ELR (cell line): Measurements from ENCODE around the gene CHD6.

Experiments used
- DNase-seq: peaks from one replicate; pipeline ENCODE4 v3.0.0-alpha.2; 2015; ENCODE audit warnings: low read depth

Gene CHD6

GRCh38 chr20:41587523-41587922 lies 30.7 kb downstream of the CHD6 start:
- DNase-seq = peak; percentile 40

- no peak for DNase-seq
These were observed 31.4 kb downstream of the CHD6 start for GRCh38 chr20:41586772-41587171.

- no peak for DNase-seq
These were observed 37.8 kb downstream of the CHD6 start for GRCh38 chr20:41580350-41580749.

GRCh38 chr20:41577129-41578009 lies 40.8 kb downstream of the CHD6 start:
- DNase-seq = no peak

GRCh38 chr20:41575412-41575811 lies 42.8 kb downstream of the CHD6 start:
- DNase-seq = no peak

- DNase-seq = no peak
These were observed 43.3 kb downstream of the CHD6 start for GRCh38 chr20:41574802-41575389.

GRCh38 chr20:41573955-41574354 lies 44.2 kb downstream of the CHD6 start:
- DNase-seq = no peak

- no peak for DNase-seq
These were observed 46.1 kb downstream of the CHD6 start for GRCh38 chr20:41572010-41572572.

- no peak for DNase-seq
These were observed 47.2 kb downstream of the CHD6 start for GRCh38 chr20:41571006-41571405.

- no peak for DNase-seq
These were observed 47.6 kb downstream of the CHD6 start for GRCh38 chr20:41570557-41570956.

GRCh38 chr20:41567615-41568014 lies 50.6 kb downstream of the CHD6 start:
- DNase-seq = no peak

GRCh38 chr20:41566896-41567527 lies 51.2 kb downstream of the CHD6 start:
- DNase-seq = no peak

- peak; percentile 19 for DNase-seq
These were observed 55.1 kb downstream of the CHD6 start for GRCh38 chr20:41563087-41563486.

- DNase-seq = no peak
These were observed 57.2 kb downstream of the CHD6 start for GRCh38 chr20:41560970-41561369.

- DNase-seq = no peak
These were observed 58.5 kb downstream of the CHD6 start for GRCh38 chr20:41559658-41560057.

GRCh38 chr20:41553142-41553879 lies 64.9 kb downstream of the CHD6 start:
- DNase-seq = no peak

GRCh38 chr20:41552295-41553068 lies 65.7 kb downstream of the CHD6 start:
- DNase-seq = no peak

GRCh38 chr20:41551011-41551705 lies 67.0 kb downstream of the CHD6 start:
- no peak for DNase-seq

- DNase-seq = no peak
These were observed 71.0 kb downstream of the CHD6 start for GRCh38 chr20:41547221-41547620.

- DNase-seq = no peak
These were observed 71.6 kb downstream of the CHD6 start for GRCh38 chr20:41546535-41546934.

- DNase-seq = no peak
These were observed 73.7 kb downstream of the CHD6 start for GRCh38 chr20:41544472-41544871.
